Stimulated activated CD8-positive, alpha-beta memory T cell treated with anti-CD3 and anti-CD28 coated beads, Interleukin-12 subunit alpha, Interleukin-12 subunit beta, amount 100 ng/mL, for 4 hours (primary cell): ENCODE measurements around the gene OTUD3.
"Not testable (repeated sequence)": the region's sequence is repeated elsewhere in the genome, so short reads cannot be mapped to it uniquely, and the experiment has no call there.

Experiments used
- DNase-seq: peaks from one replicate; pipeline ENCODE4 v3.0.0-alpha.2; 2020; ENCODE audit warnings: low read depth

Gene OTUD3, protein sequence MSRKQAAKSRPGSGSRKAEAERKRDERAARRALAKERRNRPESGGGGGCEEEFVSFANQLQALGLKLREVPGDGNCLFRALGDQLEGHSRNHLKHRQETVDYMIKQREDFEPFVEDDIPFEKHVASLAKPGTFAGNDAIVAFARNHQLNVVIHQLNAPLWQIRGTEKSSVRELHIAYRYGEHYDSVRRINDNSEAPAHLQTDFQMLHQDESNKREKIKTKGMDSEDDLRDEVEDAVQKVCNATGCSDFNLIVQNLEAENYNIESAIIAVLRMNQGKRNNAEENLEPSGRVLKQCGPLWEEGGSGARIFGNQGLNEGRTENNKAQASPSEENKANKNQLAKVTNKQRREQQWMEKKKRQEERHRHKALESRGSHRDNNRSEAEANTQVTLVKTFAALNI

DNA sequence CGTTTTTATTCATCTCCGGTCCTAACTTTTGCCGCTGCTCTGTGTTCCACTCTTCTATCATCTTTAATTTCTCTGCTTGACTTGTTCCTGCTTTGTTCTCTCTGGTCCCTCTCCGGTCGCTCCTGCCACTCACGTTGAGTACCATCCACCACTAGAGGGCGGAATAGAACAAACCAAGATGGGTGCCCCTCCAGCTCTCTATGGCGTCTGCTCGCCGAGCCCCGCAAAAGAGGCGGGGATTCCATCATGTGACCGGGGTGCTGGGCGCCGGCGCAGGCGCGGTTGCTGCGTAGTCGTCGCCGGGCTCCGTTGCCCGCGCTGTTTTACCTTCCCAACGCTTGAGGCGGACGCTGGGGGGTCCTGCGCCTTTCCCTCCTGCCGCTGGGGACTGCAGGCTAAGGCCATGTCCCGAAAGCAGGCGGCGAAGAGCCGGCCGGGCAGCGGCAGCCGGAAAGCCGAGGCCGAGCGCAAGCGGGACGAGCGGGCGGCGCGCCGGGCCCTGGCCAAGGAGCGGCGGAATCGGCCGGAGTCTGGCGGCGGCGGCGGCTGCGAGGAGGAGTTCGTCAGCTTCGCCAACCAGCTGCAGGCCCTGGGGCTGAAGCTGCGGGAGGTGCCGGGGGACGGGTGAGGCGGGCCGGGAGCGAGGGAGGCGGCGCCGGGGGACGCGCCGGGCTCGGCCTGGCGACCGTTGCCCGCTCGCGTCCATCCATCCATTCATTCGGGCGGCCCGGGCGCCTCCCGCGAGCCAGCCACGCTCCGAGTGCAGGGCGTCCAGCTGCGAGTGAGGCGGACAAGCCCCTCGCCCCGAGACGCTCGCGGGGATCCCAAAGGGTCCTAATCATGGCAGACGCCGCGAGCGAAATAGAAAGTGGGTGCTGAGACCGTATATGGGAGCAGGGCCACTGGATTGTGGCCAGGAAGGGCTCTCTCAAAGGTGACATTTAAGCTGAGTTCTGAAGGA lies at the start of gene OTUD3:
Gene OTUD3 (plus strand): TSS at position 285 of the 961 bp plus-strand sequence. CDS start 119 bp downstream, at position 404.
- peak; percentile 90 for DNase-seq

DNA sequence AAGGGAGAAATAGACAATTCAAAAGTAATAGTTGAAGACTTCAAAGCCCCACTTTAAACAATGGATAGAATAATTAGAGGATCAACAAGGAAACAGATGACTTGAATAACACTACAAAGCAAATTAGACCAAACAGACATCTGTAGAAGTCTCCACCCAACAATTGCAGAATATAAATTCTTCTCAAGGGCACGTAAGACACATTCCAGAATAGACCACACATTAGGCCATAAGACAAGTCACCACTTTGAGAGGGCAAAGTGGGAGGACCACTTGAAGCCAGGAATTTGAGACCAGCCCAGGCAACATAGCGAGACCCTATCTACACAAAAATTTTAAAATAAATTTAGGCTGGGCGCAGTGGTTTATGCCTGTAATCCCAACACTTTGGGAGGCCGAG lies 46.6 kb upstream of the OTUD3 start:
- no peak for DNase-seq

DNA sequence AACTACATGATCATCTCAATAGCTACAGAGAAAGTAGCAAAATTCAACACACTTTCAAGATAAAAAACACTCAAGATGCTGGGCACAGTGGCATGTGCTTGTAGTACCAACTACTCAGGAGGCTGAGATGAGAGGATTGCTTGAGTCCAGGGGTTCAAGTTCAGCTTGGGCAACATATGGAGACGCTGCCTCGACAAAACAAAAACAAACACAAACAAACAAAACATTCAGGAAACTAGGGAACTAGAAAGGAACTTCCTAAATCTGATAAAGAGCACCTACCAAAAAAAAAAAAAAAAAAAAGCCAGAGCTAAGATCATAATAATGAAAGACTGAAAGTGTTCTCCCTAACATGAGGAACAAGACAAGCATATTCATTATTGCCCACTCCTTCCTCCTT lies 44.3 kb upstream of the OTUD3 start:
- no peak for DNase-seq

DNA sequence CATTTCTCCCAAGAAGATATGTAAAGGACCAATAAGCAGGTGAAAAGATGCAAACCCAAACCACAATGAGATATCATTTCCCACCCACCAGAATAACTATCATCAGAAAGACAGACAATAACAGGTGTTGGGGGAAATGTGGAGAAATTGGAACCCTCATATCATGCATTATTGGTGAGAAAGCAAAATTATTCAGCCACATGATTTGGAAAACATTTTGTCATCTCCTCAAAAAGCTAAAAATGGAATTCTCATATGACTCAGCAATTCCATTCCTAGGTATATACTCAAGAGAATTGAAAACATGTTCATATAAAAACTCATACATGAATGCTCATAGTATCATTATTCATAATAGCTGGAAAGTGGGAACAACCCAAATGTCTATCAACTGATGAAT lies 42.0 kb upstream of the OTUD3 start:
- DNase-seq = no peak

DNA sequence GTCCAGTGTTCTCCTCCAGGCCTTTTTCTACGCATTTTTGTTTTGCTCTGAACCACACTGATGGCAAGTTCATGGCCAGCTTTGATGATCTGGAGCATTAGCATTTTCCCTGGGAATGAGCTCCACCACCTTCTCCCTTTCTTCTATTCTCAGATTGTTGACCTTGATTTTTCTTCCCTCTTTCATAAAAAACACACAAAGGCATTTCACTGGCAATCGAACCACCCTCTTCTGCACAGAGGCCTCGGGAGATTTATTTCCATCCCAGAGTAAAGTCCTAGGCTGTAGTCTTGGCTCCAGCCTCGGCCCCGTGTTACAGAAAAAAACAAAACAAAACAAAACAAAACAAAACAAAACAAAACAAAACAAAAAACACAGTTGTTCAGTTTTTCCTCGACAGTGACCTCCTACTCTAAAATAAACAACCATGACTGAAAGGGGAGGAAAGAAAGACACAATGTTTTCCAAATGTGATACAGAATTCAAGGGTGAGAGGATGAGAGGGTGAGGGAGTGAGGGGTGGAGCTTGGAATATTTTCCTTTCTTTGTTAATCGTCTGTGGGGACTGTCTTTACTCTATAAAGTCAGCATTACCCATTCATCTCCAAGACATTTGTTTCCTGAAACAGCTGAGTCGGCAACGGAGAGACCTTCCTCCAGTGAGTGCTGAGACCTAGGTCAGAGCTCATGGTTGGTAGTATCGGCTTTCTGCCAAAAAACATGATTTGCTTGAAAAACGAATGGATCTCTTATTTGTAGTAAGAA lies 37.3 kb upstream of the OTUD3 start:
- no peak for DNase-seq

DNA sequence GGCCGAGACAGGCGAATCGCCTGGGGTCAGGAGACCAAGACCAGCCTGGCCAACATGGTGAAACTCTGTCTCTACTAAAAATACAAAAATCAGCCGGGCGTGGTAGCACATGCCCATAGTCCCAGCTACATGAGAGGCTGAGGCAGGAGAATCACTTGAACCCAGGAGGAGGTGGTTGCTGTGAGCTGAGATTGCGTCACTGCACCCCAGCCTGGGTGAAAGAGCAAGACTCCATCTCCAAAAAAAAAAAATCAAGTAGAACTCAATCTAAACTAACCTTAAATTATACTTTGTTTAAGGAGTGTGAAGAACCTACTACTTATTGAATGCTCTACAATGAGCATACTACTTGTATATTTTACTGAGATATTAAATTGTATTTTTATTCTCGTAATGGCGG lies 36.6 kb upstream of the OTUD3 start:
- no peak for DNase-seq

DNA sequence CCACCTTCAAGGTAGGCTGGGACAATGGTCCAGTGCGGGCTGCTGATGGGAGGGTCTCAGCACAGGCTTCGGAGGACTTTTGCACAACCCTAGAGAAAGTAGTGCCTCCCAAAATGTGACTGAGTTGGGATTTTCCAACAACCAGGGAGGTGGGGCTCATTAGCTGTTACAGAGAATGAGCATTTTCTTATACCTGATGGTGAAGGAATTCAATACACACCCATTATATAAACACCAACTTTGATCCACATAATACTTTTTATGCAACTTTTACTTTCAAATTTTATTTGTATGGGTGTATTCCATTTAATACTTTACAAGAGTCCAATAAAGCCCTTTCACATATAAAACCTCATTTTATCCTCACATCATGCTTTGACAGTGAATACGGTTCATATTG lies 35.9 kb upstream of the OTUD3 start:
- no peak for DNase-seq

DNA sequence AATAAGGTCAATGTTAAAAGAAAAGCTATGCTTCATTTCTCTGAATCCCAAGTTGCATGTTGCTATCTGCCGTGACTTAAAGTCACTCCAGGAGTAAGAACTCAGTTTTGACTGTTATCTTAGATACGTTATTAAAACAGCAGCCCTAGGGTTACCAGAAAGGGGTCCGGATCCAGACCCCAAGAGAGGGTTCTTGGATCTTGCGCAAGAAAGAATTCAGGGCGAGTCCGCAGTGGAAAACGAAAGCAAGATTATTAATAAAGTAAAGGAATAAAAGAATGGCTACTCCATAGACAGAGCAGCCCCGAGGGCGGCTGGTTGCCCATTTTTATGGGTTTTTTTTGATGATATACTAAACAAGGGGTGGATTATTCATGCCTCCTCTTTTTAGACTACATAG lies 34.9 kb upstream of the OTUD3 start:
- not testable (repeated sequence) for DNase-seq

DNA sequence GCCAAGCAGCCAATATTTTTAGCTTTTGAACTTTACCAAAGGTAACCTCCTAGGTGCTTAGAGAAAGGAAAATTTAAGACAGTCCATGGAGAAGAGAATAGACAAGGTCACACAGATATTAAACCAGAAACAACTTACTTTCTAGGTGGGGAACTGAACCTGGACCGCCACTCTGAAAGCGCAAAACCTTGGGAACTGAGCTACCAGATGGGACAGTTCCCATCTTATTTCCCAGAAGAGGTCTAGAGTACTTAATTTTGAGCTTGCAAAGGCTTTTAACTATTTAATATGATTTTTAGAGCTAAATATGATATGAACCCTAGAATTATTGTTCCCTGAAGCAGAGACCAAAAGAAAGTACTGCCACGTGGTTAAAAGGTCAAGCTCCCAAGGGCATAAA lies 32.9 kb upstream of the OTUD3 start:
- DNase-seq = not testable (repeated sequence)

DNA sequence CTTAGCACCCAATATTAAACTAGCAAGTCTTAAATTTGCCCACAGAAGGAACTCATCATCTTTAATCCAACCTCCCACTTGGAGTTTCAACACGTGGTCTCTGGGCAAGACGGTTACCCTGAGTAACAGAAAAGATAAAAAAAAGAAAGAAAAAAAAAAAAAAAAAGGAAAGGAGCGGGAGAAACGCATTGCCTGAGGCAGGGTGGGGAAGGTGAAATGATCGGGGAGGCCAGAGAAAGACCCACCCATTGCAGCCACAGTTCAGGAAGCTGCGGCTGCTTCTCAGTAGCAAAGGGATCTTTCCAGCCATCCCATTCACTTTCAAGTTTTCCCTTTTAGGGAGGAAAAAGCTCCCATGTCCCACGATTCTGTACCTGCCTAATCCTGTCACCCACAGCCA lies 32.0 kb upstream of the OTUD3 start:
- DNase-seq = no peak

DNA sequence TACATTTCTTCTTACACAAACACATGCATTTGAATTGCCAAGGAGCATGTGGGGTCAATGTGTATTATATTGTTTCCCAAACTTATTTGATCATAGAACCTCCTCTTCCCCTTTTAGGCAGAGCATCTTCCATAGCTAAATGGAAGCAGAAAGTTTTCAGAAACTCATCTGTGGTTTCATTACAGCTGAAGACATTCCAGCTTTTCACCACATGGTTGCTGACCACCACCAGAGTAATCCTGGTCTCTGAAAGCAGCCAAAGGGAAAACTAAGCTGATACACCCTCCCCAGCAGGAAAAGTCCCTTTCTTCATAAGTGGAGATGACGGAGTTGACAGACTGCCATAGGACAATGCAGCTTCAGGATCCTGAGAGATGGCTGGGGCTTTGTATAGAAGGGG lies 30.2 kb upstream of the OTUD3 start:
- DNase-seq = no peak

DNA sequence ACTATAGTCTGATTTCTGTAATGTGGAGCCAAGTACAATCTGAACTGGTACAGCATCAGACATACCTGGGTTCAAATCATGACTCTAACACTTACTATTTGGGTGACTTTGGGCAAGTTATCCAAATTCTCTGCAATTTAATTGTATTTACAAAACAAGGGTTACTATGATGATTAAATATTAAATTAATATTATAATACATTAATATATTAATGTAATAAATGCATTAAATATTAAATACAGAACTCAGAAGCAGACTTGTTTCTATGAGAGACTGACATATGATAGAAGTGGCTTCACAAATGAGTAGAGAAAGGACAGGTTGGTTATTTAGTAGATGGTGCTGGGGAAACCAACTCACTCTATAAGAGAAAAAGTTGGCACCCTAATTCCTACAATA lies 27.3 kb upstream of the OTUD3 start:
- DNase-seq = no peak

DNA sequence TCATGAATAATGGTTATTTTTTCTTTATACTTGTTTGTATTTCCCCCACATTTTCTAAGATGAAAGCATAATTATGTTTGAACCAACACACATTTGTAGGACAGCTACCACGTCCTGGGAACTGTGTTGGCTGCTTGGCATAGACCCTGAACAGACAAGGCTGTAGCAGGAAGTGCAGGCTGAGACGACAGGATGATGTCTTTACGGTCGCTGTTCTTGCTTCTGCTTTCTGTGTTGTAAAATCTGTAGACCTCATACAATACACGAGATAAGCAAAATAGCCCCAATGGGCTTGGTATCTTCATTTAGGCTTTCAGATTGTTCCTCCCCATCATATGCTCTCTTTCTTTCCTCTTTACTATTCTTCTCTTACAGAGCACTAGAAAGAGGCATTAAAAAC lies 23.3 kb upstream of the OTUD3 start:
- no peak for DNase-seq

DNA sequence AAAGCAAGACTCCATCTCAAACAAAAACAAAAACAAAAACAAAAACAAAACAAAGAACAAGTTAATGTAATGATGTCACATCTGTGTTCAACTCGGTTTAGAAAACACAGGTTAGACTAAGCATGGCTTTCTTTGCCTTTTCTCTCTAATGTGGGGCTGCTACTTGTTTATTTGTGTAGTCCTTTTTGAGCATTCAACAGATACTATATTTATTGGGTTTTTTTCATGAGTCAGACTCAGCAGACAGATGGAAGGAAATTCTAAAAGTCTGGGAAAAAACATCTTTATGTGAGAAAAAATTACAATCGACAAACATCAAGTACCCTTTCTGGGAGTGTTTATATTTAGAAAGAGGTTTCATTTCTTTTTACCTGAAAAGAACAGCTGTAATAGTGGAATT lies 22.3 kb upstream of the OTUD3 start:
- no peak for DNase-seq

DNA sequence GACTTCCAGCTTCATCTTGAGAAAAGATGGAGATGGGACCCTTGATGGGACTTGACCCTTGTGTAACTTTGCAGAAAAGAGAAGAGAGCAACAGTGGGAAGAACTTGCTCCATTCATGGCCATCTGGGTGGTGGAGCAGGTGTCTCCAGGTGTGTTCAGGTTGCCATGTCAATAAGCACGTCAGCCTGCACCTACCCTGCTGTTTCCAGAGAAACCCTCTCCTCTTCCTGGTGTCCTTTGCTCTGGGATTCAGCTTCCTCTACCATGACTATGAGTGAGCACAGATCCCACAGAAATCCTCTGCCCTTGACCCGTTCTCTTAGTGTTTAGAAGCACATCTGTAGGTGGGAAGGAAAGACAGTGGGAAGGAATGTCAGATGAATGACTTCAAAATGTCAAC lies 21.8 kb upstream of the OTUD3 start:
- DNase-seq = no peak

DNA sequence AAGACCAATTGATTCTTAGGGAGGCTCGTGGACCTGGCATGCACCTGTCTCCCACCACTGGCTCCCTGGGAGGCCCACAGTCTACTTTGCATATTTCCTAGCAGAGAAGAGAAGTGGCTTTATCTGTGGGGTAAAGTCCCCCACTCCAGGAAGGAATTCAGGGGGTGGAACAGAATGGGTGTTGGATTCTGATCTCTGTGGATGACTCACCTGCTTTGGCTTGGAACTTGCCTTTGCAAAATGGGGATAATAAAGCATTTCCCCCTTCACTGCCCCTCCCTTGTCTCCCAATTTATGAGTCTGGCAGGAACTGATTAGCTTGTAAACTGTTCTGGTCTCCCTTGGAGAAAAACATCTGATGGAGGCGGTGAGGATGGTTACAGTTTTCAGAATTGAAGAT lies 21.2 kb upstream of the OTUD3 start:
- DNase-seq = no peak

DNA sequence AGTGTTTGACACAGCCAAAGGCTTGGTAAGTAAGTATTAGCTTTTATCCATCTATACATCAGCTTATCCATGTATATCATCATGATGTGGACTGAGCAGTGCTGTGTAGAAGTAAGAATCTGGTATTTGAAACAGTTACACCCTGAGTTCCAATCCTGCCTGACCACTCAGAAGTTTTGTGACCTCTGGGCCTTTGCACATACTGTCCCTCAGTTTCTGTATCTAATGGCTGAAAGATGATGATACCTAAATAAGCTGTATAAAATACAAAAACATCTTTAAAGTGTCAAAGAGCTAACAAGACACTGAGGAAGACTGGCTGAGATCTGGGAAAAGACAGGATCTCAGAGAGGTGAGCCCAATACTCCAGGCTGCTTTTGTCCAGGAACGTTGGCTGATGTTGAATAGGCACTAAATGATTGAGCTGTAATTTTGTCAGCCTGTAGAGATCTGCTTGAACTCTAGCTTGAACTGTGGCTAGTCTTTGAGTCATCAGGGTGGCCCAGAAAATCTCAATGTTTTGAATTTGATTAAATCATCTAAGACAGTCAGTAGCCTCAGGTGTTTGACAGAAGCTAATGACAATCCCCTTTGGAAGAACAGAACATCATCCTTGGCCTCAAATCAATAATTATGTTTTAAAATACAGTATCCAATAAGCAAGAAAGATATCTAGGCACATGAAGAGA lies 20.2 kb upstream of the OTUD3 start:
- DNase-seq = no peak

DNA sequence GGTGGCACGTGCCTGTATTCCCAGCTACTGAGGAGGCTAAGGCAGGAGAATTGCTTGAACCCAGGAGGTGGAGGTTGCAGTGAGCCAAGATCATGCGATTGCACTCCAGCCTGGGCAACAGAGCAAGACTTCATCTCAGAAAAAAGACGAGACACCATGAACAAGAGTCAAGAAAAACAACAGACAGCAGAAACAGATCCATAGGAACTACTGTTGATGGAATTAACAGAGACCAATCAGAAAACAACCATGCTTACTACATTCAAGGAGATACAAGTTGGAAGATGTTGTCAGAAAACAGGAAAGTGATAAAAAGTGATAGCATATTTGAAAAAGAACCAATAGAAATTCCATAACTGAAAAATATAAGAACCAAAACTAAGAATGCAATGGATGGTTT lies 19.3 kb upstream of the OTUD3 start:
- no peak for DNase-seq

DNA sequence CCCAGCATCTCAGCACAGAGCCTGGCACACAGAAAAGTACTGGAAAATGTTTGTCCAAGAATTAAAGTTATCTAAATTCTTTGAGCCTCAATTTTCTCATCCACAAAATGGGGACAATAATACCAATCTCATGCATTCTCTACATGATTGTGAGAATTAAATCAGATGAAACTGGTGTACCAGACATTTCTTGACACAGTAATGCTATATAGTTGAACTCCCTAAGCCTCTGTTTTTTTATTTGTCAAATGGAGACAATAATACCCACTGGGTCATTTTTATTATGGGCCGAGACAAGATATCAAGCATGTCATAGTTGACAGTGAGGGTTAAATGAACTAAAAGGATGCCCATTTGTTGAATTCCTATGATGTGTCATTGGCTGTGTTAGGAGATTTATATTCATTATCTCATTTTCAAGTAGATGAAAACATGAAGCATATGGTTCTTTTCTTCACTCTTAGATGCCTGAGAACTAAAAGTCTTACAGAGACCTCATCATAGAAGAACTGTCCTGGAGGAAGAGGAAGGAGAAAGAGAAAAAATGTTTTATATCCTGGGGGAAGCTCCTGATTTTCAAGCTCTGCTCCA lies 17.5 kb upstream of the OTUD3 start:
- no peak for DNase-seq

DNA sequence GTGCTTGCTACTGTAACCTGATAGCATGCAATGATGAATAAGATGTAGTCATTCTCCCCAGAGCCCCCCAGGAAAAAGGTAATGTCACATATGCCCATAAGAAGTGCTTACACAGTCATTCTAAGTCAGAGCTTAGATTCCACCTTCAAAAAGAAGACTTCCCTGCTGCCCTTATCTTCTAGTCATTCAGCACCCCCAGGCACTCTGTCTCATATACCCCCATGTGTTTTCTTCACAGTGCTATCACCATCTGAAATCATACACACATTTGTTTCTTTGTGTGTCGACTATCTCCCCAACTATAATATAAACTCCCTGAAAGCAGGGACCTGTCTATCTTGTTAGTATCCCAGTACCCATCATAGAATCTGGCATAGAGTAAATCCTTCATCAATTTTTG lies 16.2 kb upstream of the OTUD3 start:
- DNase-seq = no peak

DNA sequence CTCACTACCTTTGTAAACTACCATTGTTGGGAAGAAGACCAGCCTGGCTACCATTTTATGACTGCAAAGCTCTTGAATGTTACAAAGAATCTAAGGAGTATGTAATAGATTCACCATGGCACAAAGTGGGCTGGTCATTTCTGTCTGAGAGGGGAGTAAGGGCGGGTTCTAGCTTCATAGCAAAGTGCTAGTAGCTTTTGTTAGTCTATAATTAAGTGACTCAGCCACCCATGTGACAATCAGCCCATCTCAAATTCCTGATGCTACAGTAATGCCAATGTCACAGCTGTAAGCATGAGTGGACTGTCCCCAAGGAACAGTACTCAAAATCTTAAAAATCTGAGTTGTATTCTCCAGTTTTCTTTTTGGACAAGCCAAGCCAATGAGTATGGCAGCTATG lies 15.4 kb upstream of the OTUD3 start:
- DNase-seq = no peak
